ENCODE data around the gene SORT1.

SORT1 gene

DNA sequence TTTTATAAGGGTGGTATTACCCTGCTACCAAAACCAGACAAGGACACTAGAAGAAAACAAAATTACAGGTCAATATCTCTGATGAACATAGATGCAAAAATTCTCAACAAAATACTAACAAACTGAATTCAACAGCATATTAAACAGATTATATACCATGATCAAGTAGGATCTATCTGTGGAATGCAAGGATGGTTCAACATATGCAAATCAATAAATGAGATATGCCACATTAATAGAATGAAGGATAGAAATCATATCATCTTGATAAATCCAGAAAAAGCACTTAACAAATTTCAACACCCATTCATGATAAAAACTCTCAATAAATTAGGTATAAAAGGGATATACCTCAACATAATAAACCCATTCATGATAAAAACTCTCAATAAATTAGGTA, 66.6 kb downstream of the SORT1 start:
- no peak overlapping the region for H3K4me3 ChIP-seq (ENCODE audit: control insufficient read depth, low read depth, low read length)
- TF ChIP-seq, protein P1, sequence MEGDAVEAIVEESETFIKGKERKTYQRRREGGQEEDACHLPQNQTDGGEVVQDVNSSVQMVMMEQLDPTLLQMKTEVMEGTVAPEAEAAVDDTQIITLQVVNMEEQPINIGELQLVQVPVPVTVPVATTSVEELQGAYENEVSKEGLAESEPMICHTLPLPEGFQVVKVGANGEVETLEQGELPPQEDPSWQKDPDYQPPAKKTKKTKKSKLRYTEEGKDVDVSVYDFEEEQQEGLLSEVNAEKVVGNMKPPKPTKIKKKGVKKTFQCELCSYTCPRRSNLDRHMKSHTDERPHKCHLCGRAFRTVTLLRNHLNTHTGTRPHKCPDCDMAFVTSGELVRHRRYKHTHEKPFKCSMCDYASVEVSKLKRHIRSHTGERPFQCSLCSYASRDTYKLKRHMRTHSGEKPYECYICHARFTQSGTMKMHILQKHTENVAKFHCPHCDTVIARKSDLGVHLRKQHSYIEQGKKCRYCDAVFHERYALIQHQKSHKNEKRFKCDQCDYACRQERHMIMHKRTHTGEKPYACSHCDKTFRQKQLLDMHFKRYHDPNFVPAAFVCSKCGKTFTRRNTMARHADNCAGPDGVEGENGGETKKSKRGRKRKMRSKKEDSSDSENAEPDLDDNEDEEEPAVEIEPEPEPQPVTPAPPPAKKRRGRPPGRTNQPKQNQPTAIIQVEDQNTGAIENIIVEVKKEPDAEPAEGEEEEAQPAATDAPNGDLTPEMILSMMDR (IDR thresholded peaks at IDR 0.05; ENCODE audit: control insufficient read depth, insufficient read depth, low read depth, low read length, missing control alignments), result no peak
- DNase-seq (ENCODE audit: low read depth), result no peak

DNA sequence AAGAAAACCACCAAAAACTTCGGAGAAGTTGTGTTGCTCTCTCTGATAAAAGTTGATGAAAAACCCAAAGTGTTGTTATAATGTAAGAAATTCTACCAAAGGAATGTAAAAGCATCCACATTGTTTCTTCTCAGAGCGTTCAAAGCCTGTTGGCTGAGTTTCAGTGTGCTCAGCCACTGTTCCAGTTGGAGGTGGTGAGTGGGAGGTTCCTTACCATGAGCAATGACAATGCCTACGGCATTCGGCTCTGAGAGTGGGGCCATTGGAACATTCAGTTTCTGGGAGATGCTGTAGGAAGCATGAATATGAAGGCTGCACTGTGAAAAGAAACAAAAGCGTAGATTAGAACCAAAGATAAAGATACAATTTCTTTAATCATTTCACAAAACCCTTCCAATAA, 70.4 kb downstream of the SORT1 start:
- H3K4me3 ChIP-seq (ENCODE audit: control insufficient read depth, low read depth, low read length), result no peak overlapping the region
- TF ChIP-seq, protein P1 (IDR thresholded peaks at IDR 0.05; ENCODE audit: control insufficient read depth, insufficient read depth, low read depth, low read length, missing control alignments), result no peak
- no peak for DNase-seq (ENCODE audit: low read depth)

DNA sequence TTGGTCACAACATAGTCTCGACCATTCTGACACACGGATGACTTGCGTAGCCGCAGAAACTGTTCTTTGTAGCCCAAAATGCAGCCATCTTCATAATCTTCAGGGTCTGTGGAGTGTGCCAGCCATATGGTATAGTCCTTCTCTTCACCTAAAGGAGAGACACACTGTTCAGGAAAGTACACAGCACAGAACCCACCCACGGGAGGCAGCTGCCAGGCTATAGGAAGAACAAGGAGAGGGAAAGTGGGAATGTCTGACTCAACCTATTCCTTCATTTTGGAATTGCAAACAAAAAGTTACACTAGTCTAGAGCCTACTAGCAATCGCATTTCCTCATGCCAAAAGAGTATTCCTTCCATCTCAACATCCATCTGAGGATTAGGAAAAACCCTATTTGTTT, 74.7 kb downstream of the SORT1 start:
- no peak for DNase-seq (ENCODE audit: low read depth)
- TF ChIP-seq, protein P1 (IDR thresholded peaks at IDR 0.05; ENCODE audit: control insufficient read depth, insufficient read depth, low read depth, low read length, missing control alignments), result no peak
- no peak overlapping the region for H3K4me3 ChIP-seq (ENCODE audit: control insufficient read depth, low read depth, low read length)

DNA sequence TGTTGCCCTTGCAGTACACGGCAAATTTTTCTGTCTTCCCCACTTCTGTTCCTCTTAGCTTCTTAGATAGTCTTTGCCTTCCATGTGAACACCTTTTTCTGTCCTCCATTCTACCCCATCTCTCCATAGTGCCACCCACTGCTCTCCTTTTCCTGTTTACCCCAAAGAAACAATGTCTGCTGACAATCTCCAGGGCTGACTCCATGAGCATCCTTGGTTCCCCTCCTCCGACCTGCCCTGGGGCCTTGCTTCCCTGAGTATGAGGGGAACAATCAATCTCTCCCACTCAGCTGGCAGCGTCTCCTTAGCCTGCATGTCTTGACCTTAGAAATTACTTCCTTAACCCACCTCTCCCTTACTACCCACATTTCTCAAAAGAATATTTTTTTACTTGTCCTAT, 78.6 kb downstream of the SORT1 start:
- TF ChIP-seq, protein P1 (IDR thresholded peaks at IDR 0.05; ENCODE audit: control insufficient read depth, insufficient read depth, low read depth, low read length, missing control alignments), result no peak
- DNase-seq (ENCODE audit: low read depth), result no peak
- no peak overlapping the region for H3K4me3 ChIP-seq (ENCODE audit: control insufficient read depth, low read depth, low read length)

DNA sequence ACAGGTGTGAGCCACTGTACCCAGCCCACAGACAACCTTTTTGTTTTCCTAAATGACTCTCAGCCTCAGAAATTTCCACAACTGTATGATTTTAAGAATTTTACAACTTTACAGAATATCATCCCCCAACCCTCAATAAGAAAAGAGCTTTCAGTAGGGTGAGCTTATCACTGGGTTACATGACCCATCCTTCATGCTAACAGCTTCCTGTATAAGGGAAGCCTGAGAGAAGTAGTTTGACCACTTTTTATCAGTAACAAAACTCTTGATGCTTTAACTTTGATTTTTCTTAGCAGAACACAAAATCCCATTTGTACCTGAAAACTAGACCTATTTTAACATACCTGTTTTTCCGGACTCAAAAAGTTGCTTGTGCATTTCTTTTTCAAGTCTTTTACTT, 81.2 kb downstream of the SORT1 start:
- TF ChIP-seq, protein P1 (IDR thresholded peaks at IDR 0.05; ENCODE audit: control insufficient read depth, insufficient read depth, low read depth, low read length, missing control alignments), result no peak
- no peak overlapping the region for H3K4me3 ChIP-seq (ENCODE audit: control insufficient read depth, low read depth, low read length)
- DNase-seq (ENCODE audit: low read depth), result no peak

DNA sequence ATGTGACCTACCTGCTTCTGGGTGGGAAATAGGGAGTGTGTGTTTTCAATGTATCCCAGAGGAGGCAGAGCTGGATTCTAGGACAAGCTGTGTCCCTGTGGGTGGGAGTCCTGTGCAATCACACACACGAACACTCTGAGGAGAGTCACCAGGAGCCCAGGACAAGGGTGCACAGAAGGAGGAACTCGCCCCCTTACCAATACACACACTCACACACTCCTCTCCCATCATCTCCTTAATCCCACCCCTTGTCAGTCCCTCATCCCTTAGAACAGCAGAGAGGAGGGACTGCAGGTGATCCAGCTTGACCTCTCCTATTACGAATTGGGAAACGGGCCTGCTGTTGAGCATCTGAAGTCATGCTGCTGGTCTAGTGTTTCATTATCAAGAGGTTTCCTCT, 82.4 kb downstream of the SORT1 start:
- no peak for DNase-seq (ENCODE audit: low read depth)
- TF ChIP-seq, protein P1 (IDR thresholded peaks at IDR 0.05; ENCODE audit: control insufficient read depth, insufficient read depth, low read depth, low read length, missing control alignments), result no peak
- H3K4me3 ChIP-seq (ENCODE audit: control insufficient read depth, low read depth, low read length), result no peak overlapping the region

DNA sequence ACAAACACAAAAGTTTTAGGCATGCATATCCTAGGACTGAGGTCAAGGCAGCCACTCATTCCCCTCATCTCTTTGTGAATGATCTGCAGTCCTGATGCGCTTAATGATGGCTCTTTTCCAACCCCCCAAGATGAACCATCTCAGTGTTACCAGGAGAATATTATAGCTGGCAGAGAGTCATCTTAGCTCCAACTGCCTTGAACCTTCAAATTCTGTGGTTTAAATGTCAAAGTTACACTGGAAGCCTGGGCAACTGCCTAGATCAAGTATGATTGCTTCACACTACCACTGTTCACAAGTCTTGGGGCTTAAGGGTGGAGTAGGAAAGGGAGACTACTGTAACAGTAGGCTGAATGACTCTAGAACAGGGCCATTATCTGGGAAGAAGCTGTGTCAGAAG, 82.9 kb downstream of the SORT1 start:
- TF ChIP-seq, protein P1 (IDR thresholded peaks at IDR 0.05; ENCODE audit: control insufficient read depth, insufficient read depth, low read depth, low read length, missing control alignments), result no peak
- no peak for DNase-seq (ENCODE audit: low read depth)
- H3K4me3 ChIP-seq (ENCODE audit: control insufficient read depth, low read depth, low read length), result no peak overlapping the region

Measured in AG09309 (cell line).